ENCODE data around the gene TBC1D10A.

- TF ChIP-seq CTCF (IDR thresholded peaks at IDR 0.05), result no peak
- no peak for TF ChIP-seq POLR2A (IDR thresholded peaks at IDR 0.05)
- TF ChIP-seq EP300 (IDR thresholded peaks at IDR 0.05), result no peak
These were observed 44.0 kb upstream of the TBC1D10A start for GRCh38 chr22:30370641-30371230.

Measured in ovary (tissue), 3 donors.